ENCODE measurements around the gene WHRN.

The WHRN gene

GRCh38 chr9:114487607-114488300 lies 17.5 kb downstream of the WHRN start:
- H3K4me3 ChIP-seq (ENCODE audit: low read depth, low read length), result no peak overlapping the region
- H3K27me3 ChIP-seq (replicated peaks), result no peaks in the 10 kb centered on the region
- DNase-seq, result peak; percentile 63
- TF ChIP-seq CTCF (IDR thresholded peaks at IDR 0.05; ENCODE audit: low read depth, low read length, missing control alignments), result peak; percentile 94
- in situ Hi-C loops (cut with HindIII; ENCODE audit: low pct_ligation_motif_present, low sequenced_read_pairs), result no loop called here
- no peak overlapping the region for H3K27ac ChIP-seq
- no peaks in the 10 kb centered on the region for H3K36me3 ChIP-seq (replicated peaks)

GRCh38 chr9:114486205-114486963 lies 18.9 kb downstream of the WHRN start:
- in situ Hi-C loops (cut with HindIII; ENCODE audit: low pct_ligation_motif_present, low sequenced_read_pairs), result no loop called here
- no peak overlapping the region for H3K27ac ChIP-seq
- DNase-seq, result peak; percentile 40
- H3K27me3 ChIP-seq (replicated peaks), result no peaks in the 10 kb centered on the region
- H3K36me3 ChIP-seq (replicated peaks), result no peaks in the 10 kb centered on the region
- no peak overlapping the region for H3K4me3 ChIP-seq (ENCODE audit: low read depth, low read length)
- no peak for TF ChIP-seq CTCF (IDR thresholded peaks at IDR 0.05; ENCODE audit: low read depth, low read length, missing control alignments)

GRCh38 chr9:114484854-114485443 lies 20.3 kb downstream of the WHRN start:
- Histone ChIP-seq H3K27ac (no peak overlapping the region), H3K4me3 (ENCODE audit: low read depth, low read length) (no peak overlapping the region), H3K27me3 (replicated peaks) (no peaks in the 10 kb centered on the region), H3K36me3 (replicated peaks) (no peaks in the 10 kb centered on the region)
- TF ChIP-seq CTCF (IDR thresholded peaks at IDR 0.05; ENCODE audit: low read depth, low read length, missing control alignments), result no peak
- DNase-seq, result peak; percentile 63
- in situ Hi-C loops (cut with HindIII; ENCODE audit: low pct_ligation_motif_present, low sequenced_read_pairs), result no loop called here

- Histone ChIP-seq H3K27ac (no peak overlapping the region), H3K4me3 (ENCODE audit: low read depth, low read length) (no peak overlapping the region), H3K27me3 (replicated peaks) (no peaks in the 10 kb centered on the region), H3K36me3 (replicated peaks) (no peaks in the 10 kb centered on the region)
- DNase-seq, result no peak
- TF ChIP-seq CTCF (IDR thresholded peaks at IDR 0.05; ENCODE audit: low read depth, low read length, missing control alignments), result no peak
- in situ Hi-C loops (cut with HindIII; ENCODE audit: low pct_ligation_motif_present, low sequenced_read_pairs), result no loop called here
These were observed 20.9 kb downstream of the WHRN start for GRCh38 chr9:114484215-114484853.

GRCh38 chr9:114483499-114483898 lies 21.8 kb downstream of the WHRN start:
- no peak for TF ChIP-seq CTCF (IDR thresholded peaks at IDR 0.05; ENCODE audit: low read depth, low read length, missing control alignments)
- Histone ChIP-seq H3K36me3 (replicated peaks) (no peaks in the 10 kb centered on the region), H3K4me3 (ENCODE audit: low read depth, low read length) (no peak overlapping the region), H3K27ac (no peak overlapping the region), H3K27me3 (replicated peaks) (no peaks in the 10 kb centered on the region)
- in situ Hi-C loops (cut with HindIII; ENCODE audit: low pct_ligation_motif_present, low sequenced_read_pairs), result no loop called here
- no peak for DNase-seq

Data from brain microvascular endothelial cell (primary cell).